Measurements from ENCODE around the gene POU2AF3. TPM values are rescaled to one million over a fixed set of nuclear protein-coding genes. Genes with fewer than 3 reads are reported as not detected.

The POU2AF3 gene
- total and polyA plus RNA-seq, 10 of the 15 experiments (the other 5 are each of a cell fraction or from before 2014, with no cell fraction given) = 0.17 TPM; not detected in 8

DNA sequence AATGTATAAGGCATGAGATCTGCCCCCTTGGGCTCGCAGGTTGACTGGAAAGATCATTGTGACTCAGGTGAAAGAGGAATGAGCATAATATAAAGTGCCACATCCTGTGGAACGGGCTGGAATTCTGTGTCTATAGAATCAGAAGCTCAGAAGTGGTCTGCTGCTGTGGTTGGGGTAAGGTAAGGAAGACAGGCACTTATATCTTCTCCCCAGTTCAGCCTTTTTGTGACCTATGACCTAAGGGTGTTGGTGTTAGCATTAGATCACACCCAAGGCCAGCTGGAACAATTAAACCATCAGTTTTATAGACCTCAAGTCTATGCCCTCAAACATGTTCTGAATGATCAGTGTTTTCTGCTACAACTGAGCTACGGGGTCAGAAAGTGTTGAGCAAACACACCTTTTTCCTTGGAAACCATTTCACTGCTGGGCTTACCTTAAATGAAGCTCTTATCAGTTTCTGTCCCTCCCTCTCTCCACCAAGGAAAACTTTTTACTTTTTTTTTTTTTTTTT, 15.7 kb upstream of the POU2AF3 start (continued):
- TF ChIP-seq, protein P1, sequence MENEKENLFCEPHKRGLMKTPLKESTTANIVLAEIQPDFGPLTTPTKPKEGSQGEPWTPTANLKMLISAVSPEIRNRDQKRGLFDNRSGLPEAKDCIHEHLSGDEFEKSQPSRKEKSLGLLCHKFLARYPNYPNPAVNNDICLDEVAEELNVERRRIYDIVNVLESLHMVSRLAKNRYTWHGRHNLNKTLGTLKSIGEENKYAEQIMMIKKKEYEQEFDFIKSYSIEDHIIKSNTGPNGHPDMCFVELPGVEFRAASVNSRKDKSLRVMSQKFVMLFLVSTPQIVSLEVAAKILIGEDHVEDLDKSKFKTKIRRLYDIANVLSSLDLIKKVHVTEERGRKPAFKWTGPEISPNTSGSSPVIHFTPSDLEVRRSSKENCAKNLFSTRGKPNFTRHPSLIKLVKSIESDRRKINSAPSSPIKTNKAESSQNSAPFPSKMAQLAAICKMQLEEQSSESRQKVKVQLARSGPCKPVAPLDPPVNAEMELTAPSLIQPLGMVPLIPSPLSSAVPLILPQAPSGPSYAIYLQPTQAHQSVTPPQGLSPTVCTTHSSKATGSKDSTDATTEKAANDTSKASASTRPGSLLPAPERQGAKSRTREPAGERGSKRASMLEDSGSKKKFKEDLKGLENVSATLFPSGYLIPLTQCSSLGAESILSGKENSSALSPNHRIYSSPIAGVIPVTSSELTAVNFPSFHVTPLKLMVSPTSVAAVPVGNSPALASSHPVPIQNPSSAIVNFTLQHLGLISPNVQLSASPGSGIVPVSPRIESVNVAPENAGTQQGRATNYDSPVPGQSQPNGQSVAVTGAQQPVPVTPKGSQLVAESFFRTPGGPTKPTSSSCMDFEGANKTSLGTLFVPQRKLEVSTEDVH (IDR thresholded peaks at IDR 0.05; ENCODE audit: low read depth, partially characterized antibody) = no peak
- TF ChIP-seq SIN3A (IDR thresholded peaks at IDR 0.05; ENCODE audit: low read depth, low read length) (no peak), ZZZ3 (IDR thresholded peaks at IDR 0.05; ENCODE audit: control insufficient read depth, insufficient read length, low read depth) (no peak), TAF1 (IDR thresholded peaks at IDR 0.05; ENCODE audit: borderline replicate concordance, low read depth, low read length) (no peak), CHD1 (IDR thresholded peaks at IDR 0.05; ENCODE audit: low read depth, low read length) (no peak), CHD2 (IDR thresholded peaks at IDR 0.05; ENCODE audit: borderline replicate concordance, low read depth, low read length) (no peak), SPI1 (IDR thresholded peaks at IDR 0.05; ENCODE audit: borderline replicate concordance, insufficient read depth, low read depth, low read length) (no peak)
- TF ChIP-seq, protein P2, sequence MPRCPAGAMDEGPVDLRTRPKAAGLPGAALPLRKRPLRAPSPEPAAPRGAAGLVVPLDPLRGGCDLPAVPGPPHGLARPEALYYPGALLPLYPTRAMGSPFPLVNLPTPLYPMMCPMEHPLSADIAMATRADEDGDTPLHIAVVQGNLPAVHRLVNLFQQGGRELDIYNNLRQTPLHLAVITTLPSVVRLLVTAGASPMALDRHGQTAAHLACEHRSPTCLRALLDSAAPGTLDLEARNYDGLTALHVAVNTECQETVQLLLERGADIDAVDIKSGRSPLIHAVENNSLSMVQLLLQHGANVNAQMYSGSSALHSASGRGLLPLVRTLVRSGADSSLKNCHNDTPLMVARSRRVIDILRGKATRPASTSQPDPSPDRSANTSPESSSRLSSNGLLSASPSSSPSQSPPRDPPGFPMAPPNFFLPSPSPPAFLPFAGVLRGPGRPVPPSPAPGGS (IDR thresholded peaks at IDR 0.05; ENCODE audit: borderline replicate concordance, insufficient read depth, low read depth, low read length, poor library complexity, severe bottlenecking) = no peak
- TF ChIP-seq, protein P3, sequence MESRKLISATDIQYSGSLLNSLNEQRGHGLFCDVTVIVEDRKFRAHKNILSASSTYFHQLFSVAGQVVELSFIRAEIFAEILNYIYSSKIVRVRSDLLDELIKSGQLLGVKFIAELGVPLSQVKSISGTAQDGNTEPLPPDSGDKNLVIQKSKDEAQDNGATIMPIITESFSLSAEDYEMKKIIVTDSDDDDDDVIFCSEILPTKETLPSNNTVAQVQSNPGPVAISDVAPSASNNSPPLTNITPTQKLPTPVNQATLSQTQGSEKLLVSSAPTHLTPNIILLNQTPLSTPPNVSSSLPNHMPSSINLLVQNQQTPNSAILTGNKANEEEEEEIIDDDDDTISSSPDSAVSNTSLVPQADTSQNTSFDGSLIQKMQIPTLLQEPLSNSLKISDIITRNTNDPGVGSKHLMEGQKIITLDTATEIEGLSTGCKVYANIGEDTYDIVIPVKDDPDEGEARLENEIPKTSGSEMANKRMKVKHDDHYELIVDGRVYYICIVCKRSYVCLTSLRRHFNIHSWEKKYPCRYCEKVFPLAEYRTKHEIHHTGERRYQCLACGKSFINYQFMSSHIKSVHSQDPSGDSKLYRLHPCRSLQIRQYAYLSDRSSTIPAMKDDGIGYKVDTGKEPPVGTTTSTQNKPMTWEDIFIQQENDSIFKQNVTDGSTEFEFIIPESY (IDR thresholded peaks at IDR 0.05) = no peak
- TF ChIP-seq, protein P4, sequence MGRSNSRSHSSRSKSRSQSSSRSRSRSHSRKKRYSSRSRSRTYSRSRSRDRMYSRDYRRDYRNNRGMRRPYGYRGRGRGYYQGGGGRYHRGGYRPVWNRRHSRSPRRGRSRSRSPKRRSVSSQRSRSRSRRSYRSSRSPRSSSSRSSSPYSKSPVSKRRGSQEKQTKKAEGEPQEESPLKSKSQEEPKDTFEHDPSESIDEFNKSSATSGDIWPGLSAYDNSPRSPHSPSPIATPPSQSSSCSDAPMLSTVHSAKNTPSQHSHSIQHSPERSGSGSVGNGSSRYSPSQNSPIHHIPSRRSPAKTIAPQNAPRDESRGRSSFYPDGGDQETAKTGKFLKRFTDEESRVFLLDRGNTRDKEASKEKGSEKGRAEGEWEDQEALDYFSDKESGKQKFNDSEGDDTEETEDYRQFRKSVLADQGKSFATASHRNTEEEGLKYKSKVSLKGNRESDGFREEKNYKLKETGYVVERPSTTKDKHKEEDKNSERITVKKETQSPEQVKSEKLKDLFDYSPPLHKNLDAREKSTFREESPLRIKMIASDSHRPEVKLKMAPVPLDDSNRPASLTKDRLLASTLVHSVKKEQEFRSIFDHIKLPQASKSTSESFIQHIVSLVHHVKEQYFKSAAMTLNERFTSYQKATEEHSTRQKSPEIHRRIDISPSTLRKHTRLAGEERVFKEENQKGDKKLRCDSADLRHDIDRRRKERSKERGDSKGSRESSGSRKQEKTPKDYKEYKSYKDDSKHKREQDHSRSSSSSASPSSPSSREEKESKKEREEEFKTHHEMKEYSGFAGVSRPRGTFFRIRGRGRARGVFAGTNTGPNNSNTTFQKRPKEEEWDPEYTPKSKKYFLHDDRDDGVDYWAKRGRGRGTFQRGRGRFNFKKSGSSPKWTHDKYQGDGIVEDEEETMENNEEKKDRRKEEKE (IDR thresholded peaks at IDR 0.05) = no peak
